ENCODE data around the gene SERF2.

Gene SERF2

DNA sequence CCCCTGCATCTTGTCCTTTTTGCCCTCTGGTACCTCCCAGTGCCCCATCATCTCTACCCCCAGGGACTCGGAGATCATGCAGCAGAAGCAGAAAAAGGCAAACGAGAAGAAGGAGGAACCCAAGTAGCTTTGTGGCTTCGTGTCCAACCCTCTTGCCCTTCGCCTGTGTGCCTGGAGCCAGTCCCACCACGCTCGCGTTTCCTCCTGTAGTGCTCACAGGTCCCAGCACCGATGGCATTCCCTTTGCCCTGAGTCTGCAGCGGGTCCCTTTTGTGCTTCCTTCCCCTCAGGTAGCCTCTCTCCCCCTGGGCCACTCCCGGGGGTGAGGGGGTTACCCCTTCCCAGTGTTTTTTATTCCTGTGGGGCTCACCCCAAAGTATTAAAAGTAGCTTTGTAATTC is 1.5 kb downstream of the SERF2 start:
- TF ChIP-seq, protein P1, sequence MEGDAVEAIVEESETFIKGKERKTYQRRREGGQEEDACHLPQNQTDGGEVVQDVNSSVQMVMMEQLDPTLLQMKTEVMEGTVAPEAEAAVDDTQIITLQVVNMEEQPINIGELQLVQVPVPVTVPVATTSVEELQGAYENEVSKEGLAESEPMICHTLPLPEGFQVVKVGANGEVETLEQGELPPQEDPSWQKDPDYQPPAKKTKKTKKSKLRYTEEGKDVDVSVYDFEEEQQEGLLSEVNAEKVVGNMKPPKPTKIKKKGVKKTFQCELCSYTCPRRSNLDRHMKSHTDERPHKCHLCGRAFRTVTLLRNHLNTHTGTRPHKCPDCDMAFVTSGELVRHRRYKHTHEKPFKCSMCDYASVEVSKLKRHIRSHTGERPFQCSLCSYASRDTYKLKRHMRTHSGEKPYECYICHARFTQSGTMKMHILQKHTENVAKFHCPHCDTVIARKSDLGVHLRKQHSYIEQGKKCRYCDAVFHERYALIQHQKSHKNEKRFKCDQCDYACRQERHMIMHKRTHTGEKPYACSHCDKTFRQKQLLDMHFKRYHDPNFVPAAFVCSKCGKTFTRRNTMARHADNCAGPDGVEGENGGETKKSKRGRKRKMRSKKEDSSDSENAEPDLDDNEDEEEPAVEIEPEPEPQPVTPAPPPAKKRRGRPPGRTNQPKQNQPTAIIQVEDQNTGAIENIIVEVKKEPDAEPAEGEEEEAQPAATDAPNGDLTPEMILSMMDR (IDR thresholded peaks at IDR 0.05; ENCODE audit: borderline replicate concordance, control extremely low read depth, extremely low read depth, insufficient read depth, missing control alignments) = no peak

DNA sequence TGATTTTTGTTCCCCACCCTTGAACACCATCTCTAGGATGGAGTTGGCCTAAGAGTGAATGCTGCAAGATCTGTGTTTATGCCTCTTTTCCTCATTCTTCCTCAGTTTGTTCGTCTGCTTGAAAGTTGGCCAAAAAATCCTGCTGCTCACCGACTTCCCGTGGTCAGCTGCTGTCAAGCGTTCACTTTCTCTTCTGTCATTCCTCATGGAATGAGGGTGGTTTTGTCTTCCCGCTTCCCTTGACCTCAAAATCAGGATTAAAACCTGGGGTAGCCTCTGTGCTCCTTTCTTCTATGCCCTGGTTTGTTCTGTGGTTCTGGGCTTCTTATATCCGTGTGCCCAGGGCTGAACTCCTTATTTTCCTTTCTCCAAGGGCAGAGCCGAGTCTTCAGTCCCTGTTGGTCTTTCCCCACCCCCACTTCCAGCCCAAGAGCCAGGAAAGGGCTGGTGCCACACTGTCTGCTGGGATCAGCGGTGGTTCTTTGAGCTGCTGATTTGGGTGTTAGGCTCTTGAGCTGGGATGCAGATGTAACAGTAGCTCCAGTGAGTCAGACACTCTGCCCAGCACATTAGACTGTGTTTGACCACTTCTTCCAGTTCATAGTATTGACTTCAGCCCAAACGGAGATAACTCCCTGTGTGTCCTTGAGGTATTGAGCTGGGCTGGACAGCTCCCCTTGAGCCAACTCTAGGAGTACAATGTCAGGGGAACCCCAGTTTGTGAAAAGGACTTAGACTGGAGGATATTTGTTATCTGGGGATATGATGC is 2.3 kb downstream of the SERF2 start:
- in situ Hi-C loops (cut with MboI; ENCODE audit: low sequenced_read_pairs, unreplicated experiment) = no loop called here
- no peak for DNase-seq (ENCODE audit: low spot score)
- TF ChIP-seq, protein P1 (IDR thresholded peaks at IDR 0.05; ENCODE audit: borderline replicate concordance, control extremely low read depth, extremely low read depth, insufficient read depth, missing control alignments) = no peak

More for the DNA sequence above, 1.5 kb downstream of the SERF2 start:
- DNase-seq (ENCODE audit: low spot score) = no peak
- in situ Hi-C loops (cut with MboI; ENCODE audit: low sequenced_read_pairs, unreplicated experiment) = no loop called here

DNA sequence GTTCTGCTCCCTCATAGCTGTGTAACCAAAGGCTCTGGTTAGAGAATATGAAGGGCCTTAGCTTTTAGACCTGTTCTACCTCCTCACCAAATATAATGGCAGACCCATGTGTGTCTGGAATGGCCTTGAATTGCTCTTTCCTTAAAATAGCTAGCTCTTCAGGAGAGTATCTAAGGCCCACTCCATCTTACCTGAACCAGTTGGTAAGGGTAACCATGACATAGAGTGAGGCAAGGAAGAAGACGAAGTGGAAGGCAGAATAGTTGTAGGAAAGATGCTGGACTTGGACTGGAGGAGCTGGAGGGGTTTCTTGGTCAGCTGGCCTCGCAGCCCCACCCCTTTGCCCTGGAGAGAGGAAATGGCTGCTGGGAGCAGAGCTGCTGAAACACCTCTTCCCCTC is 3.1 kb downstream of the SERF2 start:
- DNase-seq (ENCODE audit: low spot score) = no peak
- TF ChIP-seq, protein P1 (IDR thresholded peaks at IDR 0.05; ENCODE audit: borderline replicate concordance, control extremely low read depth, extremely low read depth, insufficient read depth, missing control alignments) = no peak
- in situ Hi-C loops (cut with MboI; ENCODE audit: low sequenced_read_pairs, unreplicated experiment) = no loop called here

DNA sequence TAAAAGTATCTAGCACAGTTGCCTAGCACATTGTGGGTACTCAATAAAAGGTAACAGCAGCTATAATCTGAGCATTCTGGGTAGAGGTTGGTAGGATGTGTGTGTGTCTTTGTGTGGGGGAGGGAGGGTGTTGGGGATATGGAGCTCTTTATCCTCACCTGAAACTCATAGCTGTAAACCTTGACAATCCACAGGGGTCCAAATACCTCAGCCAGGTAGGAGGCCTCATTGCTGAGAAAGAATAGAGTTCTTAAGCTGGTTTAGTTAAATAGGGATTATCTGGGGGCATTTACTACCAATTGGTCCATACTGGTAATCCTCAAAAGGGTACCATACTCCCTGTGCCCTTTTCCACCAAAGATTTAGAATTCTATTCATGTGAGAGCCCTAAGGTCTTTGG is 3.9 kb downstream of the SERF2 start:
- in situ Hi-C loops (cut with MboI; ENCODE audit: low sequenced_read_pairs, unreplicated experiment) = no loop called here
- TF ChIP-seq, protein P1 (IDR thresholded peaks at IDR 0.05; ENCODE audit: borderline replicate concordance, control extremely low read depth, extremely low read depth, insufficient read depth, missing control alignments) = no peak
- DNase-seq (ENCODE audit: low spot score) = no peak

DNA sequence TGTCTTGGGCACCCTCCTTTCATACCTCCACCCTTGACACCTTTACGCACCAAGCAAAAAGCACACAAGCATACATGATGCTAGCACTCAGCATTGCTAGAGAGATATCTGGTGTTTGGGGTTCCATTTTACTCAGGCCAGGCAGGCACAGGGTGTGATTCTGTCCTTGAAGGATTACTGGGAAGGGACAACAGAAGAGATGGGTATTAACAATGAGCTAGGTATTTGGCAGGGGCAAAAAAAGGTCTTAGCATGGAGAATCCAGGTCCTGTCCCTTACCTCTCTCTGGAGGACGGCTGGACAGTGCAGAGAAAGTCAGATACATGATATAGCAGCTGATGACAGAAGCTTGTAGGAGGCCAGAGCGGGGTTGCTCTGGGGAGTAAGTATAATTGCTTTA is 4.4 kb downstream of the SERF2 start:
- TF ChIP-seq, protein P1 (IDR thresholded peaks at IDR 0.05; ENCODE audit: borderline replicate concordance, control extremely low read depth, extremely low read depth, insufficient read depth, missing control alignments) = no peak

DNA sequence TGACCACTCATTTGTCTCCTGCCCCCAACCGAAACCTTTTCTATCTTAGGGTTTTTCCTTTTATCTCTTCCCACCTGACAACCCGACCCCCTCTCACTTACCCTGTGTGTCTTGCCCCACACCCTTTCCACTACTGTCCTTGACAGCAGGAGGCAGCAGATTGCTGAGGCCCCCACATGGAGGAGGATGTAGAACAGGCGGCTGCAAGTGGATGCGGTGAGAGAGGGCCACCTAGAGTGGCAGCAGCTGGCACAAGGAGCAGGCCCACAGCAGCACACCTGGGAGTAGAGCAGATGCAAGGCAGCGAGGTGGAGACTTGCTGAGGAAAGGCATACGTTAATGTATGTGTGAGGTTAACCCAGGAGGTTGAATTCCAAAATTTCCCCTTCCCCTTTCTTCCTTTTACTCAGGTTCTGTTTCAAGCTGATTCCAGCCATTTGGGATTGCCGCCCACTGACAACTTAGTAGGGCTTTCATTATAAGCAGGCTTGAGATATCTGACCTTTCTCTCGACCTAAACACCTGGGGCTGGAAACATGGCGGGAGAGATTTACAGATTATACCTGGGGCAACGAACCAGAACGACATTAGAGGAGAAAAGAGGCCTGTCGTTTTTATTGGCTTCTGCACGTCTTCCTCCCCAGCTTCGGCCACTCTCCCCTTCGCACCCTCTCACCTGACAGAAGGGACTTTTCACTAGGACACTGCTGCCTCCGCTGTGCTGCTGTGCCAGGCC is 7.3 kb downstream of the SERF2 start:
- DNase-seq (ENCODE audit: low spot score) = no peak
- in situ Hi-C loops (cut with MboI; ENCODE audit: low sequenced_read_pairs, unreplicated experiment) = no loop called here
- TF ChIP-seq, protein P1 (IDR thresholded peaks at IDR 0.05; ENCODE audit: borderline replicate concordance, control extremely low read depth, extremely low read depth, insufficient read depth, missing control alignments) = peak; percentile 20

More for the DNA sequence above, 4.4 kb downstream of the SERF2 start:
- DNase-seq (ENCODE audit: low spot score) = no peak
- in situ Hi-C loops (cut with MboI; ENCODE audit: low sequenced_read_pairs, unreplicated experiment) = no loop called here
